ENCODE measurements around the gene ABCB6. TPM values are rescaled to one million over a fixed set of nuclear protein-coding genes. Genes with fewer than 3 reads are reported as not detected.
"Not testable (repeated sequence)": the region's sequence is repeated elsewhere in the genome, so short reads cannot be mapped to it uniquely, and the experiment has no call there.

The ABCB6 gene
- 32.0 TPM for total RNA-seq

DNA sequence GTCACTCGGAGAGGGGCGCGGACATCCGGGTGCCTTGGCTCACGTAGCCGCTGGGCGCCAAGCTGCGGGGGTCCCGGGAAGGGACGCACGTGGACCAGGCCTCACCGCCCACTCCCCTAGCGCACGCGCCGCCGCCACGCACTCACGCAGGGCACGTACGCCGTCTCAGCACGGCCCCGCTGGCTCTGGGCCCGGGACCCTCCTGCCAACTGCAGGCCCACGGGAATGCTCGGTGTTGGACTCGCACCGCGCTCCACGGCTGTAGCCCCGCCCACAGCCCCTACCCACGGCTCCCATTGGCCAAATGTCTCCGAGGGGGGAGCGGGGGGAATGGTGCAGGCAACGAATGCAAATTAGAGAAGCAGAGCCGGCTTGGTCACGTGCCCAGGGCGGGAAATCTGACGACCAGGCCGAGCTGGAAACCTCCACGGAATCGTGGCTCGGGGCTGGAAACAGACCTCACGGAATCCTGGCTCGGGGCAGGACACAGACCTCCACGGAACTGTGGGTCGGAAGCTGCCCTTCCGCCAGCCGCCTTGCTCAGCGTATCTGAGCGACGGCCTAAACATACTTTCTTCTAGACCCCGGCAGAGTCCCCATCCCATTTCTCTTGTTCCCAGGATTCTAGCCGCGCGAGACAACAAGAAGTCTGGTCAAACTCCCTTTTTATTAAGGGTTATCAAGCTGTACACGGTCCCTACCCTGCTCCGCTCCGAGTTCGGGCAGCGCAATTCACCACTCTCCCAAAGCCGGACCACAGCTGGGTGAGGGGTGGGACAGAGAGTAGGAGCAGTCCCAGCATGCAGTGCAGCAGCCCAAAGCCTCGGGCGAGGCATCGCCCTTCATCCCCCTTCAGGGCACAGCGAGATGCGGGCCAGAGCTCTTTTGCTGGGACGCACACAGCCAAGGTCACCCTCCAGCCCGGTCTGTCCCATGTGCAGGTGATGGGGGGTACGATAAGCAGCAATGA, at the start of gene ABCB6:
Gene ABCB6 (minus strand): TSS at position 227 of the 970 bp plus-strand sequence. CDS start 285 bp downstream, outside the sequence.
- DNase-seq, result peak; percentile 97

DNA sequence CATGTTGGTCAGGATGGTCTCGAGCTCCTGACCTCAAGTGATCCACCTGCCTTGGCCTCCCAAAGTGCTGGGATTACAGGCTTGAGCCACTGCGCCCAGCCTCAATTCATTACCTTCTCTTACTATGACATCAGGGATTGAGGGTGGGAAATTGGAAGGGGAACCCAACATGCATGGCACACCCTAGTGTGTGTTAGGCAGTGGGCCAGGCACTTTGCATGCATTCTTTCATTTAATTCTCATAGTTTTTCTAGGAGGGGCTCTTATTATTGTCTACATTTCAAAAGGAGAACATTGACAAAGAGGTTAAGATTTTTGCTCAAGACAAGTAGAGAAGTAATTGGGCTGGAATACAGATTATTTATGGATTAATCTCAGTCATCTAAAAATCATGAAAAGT, 49.5 kb upstream of the ABCB6 start:
- no peak for DNase-seq

DNA sequence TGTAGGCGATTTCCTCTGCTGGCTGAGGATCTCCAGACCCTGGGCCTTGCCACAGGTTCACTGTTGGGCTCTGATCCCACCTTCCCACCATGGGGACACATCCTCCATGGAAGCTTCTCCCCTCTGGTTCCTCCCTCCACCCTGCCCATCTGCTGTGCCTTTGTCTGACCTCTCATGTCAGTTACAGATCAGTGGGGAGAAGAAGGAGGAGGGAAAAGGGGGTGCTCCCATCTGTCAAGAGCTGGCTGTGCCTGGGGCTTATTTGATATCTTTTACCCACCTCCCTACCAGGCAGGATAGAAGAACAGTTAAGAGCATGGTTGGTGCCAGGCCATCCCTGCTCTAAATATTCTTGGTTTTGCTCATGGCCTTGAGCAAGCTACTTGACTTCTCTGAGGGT, 48.1 kb upstream of the ABCB6 start:
- DNase-seq, result no peak

DNA sequence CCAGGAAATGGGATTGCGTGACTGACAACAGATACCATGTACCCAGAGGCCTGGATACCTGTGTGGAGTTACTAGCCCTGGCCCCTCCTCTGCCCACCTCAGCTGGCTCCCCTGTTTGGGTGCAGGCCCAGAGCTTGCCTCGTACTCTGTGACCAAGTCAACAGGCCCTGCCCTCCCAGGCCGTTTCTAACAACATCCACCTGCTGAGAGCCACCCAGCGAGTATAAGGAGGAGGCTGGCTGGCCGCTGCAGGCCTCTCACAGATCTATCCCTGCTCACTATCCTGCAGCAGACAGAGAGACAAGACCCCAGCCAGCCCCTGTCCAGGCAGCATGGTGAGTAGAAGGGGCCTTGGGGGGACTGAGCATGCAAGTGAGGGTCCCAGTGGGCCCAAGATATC, 47.5 kb upstream of the ABCB6 start:
- DNase-seq, result no peak

DNA sequence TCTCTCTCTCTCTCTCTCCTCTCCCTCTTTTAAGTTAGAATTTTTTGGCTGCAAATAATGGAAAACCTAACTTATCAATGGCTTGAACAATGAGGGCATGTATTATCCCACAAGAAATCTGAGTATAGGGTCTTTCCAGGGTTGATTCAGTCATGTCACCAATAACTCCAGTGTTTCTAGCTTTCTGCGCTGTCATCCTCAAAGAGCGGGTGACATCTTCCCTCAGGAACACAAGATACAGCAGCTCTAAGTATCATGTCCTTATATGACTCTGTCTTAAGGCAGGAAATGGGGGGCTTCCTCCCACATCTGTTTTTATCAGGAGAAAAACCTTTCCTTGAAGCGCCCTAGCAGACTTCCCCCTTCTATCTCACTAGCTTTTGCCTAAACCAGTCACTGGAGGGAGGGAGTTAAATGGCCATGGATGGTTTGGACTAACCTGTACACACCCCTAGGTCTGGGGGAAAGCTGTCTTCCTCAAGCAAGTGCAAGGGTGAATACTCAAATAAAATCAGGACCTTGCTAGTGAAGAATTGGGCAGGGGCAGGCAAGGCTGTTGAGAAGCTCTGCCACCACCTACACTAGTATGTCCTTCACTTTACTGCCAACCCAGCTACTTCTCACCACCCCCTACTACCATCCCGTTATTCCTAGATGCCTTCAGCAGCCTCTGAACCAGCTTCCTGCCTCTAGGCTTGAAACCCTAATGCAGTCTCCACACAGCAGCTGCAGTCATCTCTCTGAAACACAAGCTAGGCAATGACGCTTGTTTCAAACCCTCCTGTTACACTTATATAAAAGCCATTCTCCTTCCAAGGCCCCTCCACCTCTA, 42.5 kb upstream of the ABCB6 start:
- DNase-seq, result no peak

DNA sequence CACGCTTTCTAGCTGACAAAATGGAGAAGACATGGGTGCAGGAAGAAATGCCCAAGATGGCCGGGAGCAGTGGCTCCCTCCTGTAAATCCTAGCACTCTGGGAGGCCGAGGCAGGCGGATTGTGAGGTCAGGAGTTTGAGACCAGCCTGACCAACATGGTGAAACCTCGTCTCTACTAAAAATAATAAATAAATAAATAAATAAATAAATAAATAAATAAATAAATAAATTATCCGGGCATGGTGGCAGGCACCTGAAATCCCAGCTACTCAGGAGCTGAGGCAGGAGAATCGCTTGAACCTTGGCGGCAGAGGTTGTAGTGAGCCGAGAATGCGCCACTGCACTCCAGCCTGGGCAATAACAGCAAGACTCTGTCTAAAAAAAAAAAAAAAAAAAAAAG, 40.2 kb upstream of the ABCB6 start:
- DNase-seq, result not testable (repeated sequence)

DNA sequence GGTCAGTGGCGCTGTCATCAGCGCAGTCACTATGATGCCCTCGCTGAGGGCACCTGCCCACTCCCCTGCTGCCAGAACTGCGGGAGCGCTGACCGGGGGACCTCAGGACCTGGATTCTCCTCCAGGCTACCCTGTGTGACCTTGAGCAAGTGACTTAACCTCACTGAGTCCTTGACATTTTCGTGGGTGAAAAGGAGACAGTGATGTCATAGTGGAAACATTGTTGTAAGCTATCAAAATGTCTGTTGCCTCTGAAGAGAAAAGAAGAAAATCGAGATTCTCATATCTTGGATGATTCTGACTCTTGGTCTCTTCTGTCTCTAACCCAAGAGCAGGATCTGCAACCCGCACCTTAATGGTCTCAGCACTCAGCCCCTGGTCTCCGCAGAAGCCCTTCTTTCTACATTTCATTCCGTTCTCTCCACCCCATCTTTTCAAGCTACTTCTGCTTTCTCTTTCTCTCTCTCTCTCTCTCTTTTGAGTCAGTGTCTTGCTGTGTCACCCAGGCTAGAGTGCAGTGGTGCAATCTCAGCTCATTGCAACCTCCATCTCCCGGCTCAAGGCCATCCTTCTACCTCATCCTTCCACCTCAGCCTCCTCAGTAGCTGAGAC, 35.9 kb upstream of the ABCB6 start:
- DNase-seq, result no peak

DNA sequence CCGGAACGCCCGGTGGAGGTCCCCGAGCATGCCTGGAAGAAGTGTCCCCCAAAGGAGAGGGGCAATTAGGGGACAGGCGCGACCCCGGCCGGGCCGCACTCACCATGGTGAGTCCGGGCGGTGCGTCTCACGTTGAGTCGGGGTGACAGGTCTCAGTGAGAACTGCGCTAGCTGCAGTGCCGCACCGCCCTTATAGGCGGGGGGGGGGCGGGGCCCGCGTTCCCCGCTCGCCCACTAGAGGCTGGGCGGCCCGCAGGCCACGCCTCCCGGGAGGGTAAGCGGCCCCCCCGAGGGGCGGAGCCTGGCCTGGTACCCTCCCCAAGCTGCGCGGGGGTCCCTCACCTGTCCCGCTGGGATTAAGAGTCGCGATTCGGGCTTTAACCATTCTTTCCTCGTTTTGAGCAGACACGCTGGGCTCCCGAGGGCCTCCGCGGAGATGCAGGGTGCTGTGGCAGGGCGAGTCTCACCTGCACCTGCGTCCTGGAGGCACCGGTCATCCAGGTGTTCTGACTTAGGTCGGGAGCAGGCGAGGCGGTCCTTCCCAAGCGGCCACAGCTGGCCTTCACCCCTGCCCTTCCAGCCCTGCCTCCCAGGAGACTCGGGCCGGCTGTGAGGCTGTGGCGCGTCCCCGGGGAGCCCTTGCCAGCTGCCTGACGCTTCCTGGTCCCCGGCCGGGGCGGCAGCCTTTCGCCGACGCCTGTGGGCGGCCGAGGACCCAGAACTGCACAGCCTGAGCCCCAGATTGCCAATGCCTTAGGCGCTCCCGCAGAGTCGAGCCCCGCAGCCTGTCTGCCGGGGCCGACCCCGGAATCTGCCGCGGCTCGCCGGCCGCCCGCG, 35.2 kb upstream of the ABCB6 start, which contains the start of gene TUBA4A:
Gene TUBA4A (minus strand): TSS at position 166 of the 837 bp plus-strand sequence. CDS start 60 bp downstream, at position 106.
- peak; percentile 87 for DNase-seq

DNA sequence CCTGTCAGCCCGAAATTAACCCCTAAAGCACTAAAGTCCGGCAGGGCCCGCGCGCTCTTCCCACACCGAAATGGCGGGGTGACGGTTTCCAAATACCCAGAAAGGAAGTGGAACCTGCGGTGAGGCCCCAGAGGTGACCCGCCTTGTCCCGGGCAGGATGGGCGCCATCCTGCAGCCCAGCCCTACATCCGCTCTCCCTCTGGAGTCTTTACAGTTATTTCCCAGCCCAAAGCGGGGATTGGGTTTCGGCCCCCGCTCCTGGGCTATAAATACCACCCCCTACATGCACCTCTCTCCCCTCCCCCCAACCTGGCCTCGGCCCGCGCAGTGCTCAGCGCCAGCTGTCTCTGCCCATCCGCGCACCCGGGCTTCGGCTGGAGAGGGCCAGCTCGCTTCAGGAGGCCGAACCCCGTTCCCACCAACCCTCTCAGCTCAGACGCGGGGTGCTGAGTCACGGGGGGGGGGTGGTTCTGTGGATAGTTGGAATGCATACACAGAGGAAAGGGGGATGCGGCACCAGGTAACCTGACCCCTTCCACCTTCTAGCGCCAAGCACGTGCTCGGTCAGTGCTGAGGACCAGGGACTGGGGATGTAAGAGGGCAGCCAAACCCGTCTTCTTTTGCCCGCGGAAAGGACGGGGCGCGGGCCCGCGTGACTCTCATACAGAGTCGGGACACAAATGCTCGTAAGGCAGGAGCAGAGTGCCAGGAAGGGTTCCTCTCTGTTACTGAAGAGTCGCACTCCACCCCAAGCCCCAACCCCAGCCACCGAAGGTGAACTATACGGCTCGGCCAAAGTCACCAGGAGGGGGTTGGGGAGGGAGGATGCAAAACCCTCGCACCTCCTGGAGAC, 34.4 kb upstream of the ABCB6 start, which contains the start of gene TUBA4B:
Gene TUBA4B (plus strand): TSS at position 344 of the 853 bp plus-strand sequence. CDS start 165 bp downstream, at position 509.
- DNase-seq, result no peak

DNA sequence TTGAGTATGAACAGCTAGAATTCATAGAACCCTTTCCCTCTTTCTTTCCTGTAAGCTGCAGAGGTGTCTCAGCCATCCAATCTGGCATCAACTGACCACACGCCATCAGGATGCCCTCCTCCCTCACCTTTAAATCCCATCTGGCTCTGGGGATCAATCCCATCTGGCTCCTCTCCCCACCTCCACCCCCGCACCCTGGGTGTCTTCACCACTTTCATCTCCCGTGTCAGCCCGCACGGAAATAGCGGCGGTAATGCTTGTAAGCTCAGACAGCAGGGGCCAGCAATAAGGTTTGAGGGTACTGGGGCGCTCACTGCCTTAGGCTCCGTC, 33.8 kb upstream of the ABCB6 start:
- no peak for DNase-seq

DNA sequence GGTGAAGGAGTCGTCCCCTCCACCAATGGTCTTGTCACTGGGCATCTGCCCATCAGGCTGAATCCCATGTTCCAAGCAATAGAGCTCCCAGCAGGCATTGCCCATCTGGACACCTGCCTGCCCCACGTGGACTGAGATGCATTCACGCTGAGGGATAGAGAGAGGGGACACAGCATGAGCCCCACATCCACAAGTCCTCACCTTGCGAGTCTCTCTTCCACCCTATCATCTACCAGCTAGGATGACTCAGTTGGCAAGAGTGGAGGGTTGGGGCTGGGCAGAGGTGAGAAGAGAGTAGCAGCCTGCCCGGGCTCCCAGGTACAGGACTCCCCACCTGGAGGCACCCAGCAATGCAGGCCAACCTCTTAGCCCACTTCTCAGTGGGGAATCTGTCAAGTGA, 33.3 kb upstream of the ABCB6 start:
- DNase-seq, result no peak

DNA sequence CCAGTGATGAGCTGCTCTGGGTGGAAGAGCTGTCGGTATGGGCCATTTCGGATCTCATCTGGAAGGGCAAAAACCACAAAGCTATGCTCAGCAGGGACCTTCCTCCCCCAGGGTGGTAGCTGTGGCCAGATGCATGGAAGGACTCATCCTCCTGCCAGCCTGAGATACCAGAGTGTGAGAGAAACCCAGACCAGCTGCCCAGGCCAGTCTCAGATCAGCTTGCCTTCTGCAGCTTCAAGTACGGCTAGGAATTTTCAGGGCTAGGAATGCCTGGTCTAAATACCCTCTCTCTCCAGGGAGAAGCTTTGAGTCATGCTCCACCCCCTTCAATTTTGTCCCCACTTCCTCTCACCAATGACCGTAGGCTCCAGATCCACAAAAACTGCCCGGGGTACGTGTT, 32.9 kb upstream of the ABCB6 start:
- no peak for DNase-seq

DNA sequence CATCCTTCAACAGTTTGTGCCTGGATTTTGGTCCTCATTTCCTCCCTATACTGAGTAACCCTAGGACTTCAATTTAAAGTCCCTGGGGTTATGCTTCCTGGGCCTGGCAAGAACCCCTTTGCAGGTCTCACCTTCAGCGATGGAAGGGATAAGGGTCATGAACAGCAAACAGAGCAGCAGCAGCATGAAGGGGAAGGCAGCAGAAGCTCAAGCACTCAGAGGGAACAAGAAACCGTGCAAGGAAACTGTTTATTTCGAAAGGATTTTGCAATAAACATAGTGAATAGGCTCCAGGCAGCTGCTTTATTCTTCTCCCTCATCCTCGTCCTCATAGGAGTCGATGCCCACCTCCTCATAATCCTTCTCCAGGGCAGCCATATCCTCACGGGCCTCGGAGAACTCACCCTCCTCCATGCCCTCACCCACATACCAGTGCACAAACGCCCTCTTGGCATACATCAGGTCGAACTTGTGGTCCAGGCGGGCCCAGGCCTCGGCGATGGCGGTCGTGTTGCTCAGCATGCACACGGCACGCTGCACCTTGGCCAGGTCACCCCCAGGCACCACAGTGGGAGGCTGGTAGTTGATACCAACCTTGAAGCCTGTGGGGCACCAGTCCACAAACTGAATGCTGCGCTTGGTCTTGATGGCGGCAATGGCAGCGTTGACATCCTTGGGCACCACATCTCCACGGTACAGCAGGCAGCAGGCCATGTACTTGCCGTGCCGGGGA, 31.5 kb upstream of the ABCB6 start:
- DNase-seq, result no peak

DNA sequence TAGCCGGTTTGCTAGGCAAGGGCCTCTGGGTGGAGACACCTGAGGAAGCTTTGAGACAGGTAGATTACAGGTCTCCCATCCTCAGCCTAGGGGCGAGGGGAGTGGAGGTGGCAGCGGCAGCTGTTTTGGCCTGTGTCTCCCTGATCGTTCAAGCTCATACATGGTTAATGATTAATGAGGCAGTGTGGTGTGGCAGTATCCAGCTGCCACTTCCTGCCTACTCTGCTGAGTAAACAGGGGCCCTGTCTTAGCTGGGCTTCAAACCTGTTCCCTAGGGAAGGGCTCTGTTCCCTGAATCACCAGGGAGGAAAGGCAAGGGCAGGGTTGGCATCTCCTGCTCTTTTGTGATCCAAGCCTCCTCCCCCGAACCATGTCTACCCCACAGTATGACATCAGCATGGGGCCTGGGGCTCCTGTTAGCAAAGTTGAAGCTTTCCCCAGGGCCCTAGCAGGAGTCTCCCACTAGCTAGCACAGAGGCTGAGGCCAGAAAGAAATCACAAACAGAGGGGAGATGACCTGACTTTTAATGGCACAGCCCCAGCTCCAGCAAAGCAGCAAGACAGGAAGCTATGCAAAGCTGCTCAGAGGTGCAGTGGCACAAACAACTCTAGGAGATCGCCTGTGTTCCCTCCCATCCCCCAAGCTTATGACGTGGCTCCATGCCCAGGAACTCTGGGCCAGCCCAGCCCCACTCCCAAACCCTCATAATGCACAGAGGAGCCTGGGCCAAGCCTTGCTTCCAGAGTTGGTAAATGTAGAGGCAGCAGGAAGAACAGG, 30.6 kb upstream of the ABCB6 start:
- DNase-seq, result peak; percentile 37

DNA sequence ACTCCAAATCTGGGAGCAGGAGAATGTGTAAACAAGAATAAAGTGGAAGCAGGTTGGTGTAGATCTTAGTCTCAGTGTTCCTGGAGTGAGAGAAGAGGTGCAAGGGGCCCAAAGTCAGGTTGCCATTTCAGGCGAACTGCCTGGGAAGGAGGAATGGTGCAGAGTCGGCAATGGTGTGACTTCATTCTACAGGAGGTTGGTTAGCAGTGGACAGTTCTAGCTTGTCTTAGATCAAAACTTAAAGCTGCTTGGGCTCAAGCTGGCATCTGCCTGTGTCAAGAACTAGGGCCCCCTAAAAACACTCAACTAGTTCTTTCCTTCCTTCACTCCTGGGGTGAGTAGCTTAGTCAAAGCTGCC, 30.1 kb upstream of the ABCB6 start:
- no peak for DNase-seq

DNA sequence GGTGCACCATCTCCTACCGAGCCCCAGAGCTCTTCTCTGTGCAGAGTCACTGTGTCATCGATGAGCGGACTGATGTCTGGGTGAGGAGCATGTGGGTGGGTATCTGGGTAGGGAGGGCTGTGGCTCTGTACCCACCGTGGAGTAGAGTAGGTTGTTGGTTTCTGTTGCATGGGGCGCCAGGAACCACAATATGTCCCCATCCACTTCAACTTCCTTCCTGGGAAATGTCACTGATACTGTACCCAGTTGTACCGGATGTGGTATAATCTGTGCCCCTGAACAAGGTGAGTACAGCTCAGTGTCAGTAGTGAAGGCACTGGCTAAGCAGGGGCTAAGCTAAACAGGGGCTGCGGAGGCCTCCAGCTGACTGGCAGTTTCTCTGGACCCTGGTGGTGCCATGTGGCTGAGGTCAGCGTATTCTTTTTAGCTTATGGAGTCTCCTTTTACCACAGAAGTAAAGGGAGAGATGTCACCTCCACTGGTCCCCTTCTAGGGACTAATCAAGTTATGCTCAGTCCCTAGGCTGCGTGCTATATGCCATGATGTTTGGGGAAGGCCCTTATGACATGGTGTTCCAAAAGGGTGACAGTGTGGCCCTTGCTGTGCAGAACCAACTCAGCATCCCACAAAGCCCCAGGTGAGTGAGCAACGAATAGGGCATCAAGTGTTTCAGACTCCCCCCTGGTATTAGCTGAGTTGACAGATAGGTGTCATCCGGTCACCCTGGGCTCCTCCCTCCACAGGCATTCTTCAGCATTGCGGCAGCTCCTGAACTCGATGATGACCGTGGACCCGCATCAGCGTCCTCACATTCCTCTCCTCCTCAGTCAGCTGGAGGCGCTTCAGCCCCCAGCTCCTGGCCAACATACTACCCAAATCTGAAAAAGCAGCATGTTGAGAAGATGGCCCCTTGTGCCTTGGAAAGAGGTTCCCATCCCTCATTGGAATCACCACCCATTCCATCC, 29.2 kb upstream of the ABCB6 start:
- no peak for DNase-seq

DNA sequence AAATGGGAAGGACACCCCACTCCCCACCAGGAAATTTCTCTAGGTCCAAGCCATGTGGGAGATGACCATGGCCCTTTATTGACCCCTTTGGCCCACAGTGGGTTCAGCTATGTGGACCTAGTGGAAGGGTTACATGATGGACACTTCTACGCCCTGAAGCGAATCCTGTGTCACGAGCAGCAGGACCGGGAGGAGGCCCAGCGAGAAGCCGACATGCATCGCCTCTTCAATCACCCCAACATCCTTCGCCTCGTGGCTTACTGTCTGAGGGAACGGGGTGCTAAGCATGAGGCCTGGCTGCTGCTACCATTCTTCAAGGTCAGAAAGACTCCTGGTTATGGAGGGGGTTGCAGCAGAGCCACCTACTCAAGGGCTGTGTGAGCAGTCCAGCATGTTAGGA, 27.8 kb upstream of the ABCB6 start:
- DNase-seq, result no peak

DNA sequence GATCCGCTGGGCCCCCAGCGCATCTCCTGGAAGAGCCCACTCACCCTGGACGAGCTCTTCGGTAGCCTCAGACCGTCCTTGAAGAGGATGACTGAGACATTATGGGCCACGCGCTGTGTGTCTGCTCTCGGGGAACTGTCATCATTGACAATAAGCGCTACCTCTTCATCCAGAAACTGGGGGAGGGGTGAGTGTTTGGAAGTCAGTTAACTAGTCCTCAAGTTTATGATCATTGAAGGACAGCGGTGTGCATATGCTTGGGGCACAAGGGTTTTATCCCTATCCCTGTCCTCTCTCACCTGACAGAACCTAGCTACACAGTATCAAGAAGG, 27.1 kb upstream of the ABCB6 start:
- DNase-seq, result no peak

Data from occipital lobe (tissue), 2 donors.